Activated gamma-delta T cell treated with Interleukin-2 at 50 U/mL for 16 hours (primary cell): Measurements from ENCODE around the gene KCNH1.

ENCODE experiments used
- DNase-seq: peaks from one replicate; pipeline ENCODE4 v3.0.0-alpha.2; 2020

KCNH1 gene

DNA sequence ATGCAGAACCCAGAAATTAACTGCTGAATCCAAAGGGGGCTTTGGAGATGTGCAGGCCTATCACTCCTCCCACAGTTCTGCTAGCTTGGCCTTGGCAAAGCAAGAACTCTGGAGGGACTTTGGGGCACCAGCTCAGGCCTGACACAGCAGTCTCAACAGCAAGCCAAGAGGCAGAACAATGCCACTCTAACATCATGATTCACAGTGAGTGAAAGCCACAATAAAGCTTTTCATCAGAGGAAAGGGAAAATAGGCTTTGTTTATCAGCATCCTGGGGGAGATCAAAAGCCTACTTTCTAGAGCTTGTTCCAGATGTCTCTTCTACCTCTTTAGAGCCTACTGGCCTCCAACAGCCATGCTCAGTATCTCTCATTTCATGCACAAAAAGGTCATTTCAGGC lies 283.4 kb downstream of the KCNH1 start:
- DNase-seq, result no peak

DNA sequence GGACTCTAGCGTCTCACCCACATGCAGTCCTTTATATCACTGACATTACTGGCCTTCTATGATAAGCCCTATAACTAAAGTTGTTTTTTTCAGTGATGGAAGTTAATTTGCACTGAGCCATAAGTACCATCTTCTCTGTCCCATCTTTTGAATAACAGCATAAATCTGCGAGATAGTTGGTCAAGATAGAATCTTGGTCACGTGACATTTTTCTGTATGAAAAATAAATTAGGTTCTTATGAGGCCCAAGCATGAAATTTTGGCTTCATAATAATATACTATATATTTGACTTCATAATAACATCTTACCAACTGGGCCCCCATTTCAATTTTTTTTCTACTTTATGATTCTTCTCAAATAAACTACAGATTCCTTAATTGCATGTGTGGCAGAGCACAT lies 285.5 kb downstream of the KCNH1 start:
- no peak for DNase-seq

DNA sequence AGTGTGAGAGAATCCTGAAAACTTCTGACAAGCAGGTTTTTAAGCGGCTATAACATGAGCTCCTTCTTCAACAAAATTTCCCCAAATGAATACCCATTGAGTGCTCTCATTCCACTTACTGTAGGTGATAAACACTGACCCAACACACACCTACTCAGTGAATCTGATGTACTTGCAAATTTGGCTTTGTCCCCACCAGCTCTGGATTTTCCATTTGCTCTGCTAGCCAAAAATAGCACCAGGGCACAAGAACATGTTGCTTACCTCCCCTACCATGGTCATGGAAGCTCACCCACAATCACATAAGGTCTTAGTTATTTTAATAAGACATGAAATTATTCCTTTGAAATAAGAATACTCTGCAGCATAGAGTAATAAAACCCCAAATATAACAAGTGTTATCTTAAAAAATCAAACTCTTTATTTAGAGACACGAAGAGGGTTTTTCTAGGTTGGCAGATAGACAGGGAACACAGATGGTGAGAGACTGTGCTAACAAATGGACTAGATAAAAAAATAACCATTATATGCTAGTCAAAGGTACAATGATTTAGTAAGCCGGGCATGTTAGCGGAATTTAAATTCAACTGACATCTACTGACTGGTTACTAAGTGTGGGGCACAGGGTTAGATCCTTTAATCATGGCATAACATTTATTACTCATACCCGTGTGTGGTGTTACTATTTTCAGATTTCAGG lies 291.9 kb downstream of the KCNH1 start:
- no peak for DNase-seq

DNA sequence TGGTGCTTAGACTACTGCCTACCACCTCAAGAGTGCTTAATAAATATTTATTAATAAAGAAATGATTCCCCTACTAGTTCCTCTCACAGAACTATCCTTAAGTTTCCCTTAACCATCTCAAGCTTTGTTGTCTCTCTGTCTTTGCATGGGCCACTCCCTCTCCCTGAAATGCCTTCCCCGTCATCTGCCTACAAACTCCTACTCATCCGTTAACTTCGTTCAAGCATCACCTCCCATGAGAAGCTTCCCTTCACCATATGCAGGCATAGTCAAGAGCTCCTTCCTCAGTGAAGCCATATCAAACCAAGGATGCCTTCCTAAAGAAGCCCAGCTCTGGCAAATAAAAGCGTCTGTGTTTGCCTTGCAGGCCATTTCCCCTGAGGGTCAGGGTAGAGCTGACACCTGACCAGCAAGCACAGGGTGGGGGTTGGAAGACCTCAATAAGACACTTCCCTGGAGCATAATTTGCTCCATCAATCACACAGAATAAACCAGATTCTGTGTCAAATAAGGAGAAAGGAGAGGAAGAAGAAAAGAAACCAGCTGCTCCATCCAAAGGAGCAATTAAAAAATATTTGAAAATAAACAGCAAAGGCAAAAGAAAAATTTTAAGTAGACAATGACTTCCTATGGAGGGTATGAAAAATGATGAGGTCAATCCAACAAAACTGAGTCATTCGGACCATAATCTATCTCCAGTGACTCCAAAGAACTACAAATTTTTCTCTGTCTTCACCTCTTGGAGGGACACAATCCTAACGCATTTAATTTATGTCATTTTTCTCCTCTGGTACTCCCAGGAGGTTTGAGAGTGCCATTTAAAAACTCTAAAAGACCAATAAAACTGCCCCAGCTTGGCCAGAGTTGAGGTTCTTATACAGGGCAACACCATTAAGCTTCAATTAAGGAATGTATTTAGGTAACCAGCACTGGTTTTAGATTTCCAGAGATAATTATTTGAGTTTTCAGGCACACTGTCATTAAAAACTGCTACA lies 303.6 kb downstream of the KCNH1 start:
- no peak for DNase-seq

DNA sequence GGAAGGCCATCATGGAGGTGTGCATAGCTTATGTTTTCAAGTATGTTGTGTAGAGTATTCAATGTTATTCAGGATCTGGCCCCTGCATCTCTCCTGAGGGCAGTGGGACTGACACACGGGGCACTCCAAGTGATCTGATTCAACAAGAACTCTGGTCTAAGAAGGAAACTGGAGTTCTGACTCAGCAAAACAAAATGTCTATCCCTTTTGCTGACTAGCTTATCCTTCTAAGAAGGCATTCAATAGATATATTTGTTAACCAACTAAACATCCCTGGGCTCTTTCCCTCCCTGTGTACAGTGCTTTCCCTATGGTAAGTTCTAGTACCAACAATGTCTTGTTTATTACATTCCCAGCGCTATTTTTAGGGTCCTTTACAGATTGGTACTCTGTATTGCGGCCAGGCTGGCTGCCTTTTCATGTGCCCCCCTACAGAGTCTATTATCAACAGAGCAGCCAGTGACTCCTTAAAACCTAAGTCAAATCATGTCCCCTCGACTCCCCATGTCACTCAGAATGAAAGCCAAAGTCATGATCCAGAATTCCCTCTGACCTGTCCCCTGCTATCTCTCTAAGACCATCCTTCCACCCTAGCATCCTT lies 304.9 kb downstream of the KCNH1 start:
- no peak for DNase-seq

DNA sequence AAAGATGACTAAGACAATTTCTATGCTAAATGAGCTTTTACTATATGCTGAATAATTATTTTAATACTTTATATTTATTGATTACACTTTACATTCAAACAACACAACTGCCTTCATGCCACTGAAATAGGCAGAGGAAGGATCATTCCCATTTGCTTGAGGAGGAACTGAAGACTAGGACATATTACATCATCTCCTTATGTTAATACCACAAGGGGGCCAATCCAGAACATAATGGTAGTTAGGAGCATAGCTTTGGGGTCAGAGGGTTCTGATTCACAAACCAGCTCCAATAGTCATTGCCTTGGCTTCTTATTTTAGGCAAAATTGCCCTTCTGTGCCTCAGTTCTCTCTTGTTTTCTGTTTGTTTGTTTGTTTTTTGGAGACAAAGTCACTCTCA lies 306.5 kb downstream of the KCNH1 start:
- DNase-seq, result no peak

DNA sequence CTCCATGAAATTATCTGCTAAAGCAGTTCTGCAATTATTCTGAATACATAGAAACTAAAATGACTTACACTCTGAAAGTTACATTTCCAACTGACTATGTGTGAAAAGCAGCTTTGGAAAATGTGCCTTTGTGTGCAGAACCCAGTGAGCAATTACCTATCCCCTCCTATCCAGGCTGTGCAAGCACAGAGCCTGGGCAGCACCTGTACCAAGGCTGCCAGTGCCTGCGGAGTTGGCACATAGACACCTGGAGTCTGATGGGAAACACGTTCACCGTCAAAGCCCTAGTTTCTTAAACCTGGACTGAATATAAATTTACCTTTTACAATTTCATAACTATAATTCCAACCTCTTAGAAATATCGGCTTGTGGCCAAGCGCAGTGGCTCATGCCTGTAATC lies 307.3 kb downstream of the KCNH1 start:
- no peak for DNase-seq

DNA sequence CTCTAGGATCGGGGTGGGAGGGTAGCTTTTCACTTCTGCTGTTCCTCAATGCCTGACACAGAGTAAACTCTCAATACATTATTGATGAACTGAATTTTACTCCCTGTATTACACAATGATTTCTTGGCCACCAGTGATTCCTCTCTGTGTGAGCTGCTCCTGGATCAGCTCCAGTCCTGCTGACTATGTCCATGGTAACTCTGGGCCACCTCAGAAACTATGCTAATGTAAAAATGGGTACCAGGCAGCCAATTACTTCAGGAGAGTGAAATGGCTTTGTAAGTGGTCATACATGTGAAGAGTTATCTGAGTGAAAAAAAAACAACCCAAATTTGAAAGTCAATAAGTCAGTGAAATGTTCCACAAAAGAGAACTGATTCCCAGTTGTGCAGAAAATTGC lies 311.0 kb downstream of the KCNH1 start:
- no peak for DNase-seq

DNA sequence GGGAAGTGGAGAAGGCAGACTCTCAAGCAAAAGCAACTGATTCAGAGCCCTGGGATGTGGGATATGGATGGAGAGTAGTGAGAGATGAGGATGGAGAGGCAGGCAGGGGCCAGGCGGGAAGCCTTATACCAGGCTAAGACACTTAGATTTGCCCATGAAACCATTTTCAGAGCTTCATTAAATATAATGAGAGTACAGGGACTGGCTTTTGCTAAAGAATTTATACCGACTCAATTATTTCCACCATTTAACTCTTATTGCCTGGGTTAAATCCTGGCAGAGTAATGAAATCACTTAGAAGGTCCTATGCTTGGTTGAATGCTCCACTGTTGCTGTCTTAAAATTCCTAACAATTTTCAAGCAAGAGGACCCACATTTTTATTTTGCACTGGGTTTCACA lies 311.7 kb downstream of the KCNH1 start:
- no peak for DNase-seq

DNA sequence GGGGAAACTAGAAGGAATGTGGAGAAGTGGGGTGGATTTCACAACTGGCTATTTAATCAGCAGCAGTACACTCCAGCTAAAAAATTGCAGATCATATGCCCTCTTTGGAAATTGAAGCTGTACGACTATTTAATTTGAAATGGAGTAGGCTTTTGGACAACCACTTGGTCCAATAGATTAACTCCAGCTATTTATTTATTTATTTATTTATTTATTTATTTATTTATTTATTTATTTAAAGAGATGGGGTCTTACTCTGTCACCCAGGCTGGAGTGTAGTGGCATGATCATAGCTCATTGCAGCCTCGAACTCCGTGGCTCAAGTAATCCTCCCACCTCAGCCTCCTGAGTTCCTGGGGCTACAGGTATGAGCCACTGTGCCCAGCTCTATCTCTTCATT lies 312.3 kb downstream of the KCNH1 start:
- no peak for DNase-seq

DNA sequence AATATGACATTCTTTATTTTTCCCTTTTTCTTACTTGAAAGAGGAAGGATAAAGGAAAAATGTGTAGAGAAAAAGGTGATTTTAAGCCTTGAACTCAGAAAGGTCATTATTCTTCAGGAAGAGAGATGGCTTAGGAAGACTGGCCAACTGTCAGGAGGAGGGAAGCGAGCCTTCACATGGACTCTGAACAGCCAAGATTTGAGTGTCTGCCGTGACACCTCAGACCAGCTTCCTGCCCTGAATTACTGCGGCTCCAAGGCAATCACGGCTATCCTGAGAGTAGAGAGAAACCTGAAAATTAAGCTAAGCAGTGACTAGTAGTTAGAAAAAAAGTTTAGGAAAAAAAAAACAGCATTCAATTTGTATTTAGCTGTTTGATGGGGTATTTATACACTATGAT lies 314.7 kb downstream of the KCNH1 start:
- DNase-seq, result no peak

DNA sequence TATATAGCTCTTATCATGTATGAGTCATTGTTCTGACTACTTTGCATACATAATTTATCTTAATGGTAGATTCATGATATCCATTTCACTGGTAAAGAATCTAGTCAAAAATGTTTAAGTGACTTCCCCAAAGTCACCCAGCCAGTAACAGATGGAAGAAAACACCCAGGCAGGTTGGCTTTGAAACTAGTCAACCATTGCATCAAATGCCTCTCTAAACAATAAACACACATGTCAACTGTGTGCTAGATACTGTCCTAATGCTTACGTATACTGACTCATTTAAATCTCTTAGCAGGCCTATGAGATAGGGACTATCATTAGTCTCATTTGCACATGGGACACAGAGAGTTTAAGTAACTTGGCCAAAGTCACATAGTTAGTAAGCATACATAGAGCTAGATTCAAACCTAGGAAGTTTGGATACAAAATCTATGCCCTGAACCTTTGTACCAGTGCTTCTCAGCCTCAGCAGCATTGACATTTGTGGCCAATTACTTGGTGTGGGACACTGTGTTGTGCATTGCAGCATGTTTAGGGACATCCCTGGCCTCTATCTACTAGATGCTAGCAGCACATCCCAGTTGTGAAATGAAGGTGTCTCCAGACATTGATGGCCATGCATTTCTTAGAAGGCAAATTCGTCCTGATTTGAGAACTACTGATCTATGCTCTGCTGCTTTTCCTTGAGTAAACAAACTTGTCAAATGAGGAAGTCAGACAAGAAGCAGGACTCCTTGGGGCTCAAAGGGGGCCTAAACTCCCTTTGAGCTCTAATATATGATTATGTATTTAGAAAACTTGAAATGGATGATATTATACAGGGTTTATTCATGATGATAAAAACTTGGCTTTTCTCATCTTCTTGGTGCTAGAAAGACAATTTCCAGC lies 316.3 kb downstream of the KCNH1 start:
- DNase-seq, result no peak

DNA sequence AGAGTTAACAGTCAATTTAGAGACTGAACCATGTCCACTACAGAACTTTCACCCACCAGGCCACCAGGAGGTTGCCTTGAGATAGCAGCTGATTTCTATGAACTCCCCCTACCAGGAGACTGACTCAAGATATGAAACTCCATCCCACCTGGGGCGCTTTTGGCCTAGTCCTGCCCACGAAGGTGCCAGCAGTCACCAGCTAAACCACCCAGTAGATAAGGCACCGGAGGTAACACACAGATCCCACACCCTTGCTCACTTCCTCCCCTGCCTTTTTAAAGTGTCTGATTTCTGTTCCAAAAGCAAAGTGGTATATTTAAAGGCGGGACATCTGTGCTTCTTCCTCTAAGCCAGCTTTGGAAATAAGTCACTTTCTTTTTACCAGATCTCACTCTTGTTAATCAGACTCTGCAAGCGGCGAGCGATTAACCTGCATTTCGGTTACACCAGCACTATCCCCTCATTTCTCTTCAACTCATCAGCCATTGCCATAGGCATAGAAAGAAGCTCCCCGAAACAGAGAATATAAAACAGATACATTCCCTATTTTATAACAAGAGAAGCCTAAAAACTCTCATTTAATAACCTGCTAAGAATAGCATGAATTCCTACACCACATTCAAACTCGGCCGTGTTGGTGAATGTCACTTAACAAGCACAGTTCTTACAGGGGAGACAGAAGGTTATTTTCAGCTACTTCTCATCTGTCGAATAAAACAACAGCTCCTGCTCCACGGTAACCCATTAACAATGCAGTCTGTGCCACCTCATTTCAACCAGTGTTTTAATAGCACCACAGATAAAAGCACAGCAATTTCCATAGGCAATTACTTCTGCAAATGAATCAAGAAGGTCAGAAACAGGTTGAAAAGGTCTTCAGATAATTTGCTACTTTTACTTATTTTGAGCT lies 318.1 kb downstream of the KCNH1 start:
- DNase-seq, result no peak

DNA sequence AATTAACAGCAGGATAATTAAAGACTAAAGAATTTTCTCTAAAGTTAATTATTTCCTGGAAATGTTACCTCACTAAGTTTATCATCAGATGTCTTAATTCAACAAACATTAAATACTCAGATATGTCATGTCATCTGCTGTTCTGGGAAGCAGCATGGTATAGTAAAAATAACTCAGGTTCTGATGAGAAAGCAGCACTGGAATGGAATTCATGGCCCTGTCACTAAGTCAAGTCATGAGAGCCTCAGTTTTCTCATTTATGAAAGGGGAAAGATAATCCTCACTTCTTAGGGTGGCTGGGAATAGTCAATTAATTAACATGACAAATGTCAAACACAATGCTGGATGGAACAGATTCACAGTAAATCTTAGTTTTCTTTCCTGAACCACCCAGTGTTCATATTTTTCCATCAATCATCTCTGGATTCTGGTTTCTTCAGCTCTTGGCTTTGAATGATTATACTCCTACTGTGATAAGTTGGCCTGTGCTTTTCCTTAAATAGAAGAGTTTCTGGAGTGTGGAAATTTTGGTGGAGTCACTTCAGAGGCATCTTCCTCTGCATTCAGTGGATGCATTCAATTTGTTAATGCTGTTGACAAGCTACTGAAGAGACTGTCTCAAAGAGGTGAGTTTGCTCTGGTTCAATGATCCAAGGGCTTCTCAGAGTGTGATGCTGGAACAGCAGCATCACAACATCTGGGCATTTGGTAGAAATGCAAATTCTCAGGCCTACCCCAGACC lies 319.4 kb downstream of the KCNH1 start:
- no peak for DNase-seq

DNA sequence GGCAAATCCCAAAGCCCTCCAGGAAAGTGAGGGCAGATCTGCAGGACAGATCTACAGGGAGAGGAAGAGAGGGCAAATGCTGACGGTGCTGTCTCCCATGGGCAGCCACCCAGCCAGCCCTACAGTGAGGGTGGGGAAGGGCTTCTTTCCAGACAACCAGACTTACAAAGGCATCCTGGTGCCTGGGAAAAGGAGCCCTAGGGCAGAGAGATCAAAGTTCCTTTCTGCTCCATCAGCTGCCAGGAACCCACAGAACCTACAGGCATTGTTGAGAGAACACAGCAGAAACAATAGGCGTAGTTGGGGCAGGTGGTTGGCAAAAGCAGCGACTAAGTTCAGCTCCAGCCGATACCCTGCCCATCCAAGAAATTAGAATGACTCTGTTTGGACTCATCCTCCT lies 332.4 kb downstream of the KCNH1 start:
- no peak for DNase-seq

DNA sequence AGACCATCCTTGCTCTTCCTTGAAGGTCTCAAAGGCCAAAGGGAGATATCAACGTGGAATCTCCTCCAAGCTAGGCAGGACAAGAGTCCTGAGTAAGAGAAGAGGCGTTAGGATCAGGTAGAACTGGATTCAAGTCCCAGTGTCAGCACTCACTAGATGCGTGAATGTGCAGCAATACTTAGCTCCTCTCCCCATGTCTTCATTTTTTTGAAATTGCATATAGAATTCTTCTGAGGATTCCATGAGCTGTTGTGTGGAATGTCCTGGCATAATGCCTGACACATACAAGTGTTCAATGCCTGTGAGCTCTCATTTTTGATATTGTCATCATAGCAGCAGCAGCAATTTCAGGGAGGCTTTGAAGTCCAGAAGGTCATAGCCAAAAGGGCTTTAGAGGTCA lies 333.2 kb downstream of the KCNH1 start:
- no peak for DNase-seq

DNA sequence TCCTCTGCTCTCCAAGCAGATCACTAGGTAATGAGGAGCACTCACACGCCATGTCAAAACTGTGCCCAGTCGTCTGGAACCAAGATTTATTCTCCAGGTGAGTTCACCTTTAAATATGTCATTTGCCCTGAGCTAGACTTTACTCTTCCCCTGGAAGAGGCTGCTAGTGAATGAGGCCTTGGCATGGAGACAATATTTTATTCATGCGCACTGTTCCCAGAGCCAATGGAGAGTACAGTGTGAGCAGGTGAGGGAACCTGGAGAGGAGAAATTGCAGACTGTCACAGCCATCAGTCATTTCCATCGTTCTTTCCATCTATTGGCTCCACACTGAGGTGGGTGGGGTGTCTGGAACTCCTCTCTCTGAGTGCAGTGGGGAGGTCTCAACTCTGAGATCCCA lies 333.6 kb downstream of the KCNH1 start:
- DNase-seq, result no peak

DNA sequence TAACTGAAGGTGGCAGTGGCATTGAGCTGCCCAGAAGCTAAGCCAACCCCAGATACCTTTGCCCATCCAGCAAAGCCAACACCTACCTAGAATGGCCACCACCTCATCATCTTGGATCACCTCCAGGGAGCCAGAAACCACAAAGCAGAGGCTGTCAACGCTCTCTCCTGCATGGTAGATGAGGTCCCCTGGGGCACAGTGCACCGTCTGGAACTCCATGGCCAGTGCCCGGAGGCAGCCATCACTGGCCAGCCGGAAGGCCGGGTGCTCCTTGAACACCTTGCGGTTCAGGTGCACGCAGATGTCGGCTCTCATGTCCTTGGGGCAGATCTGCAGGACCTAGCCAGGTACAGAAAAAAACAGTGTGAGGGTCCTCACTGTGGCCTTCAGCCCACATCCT lies 336.5 kb downstream of the KCNH1 start:
- DNase-seq, result no peak

DNA sequence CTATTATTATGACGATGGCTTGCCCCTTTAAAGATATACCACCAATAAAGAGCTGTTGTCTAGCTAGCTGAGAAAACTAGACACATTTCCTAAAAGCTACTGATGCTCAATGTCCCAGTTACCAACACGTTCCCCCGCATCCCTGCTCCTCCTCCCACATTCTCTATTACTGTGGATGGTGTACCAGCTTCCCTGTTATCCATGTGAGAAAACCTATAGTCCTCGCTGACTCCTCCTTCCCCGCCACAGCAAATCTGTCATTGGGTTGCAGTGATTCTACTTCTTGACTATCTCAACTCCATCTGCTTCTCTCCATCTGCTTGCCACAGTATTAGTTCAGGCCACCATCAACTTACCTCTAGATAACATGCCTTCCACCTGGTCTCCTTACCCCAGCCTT lies 337.5 kb downstream of the KCNH1 start:
- no peak for DNase-seq

DNA sequence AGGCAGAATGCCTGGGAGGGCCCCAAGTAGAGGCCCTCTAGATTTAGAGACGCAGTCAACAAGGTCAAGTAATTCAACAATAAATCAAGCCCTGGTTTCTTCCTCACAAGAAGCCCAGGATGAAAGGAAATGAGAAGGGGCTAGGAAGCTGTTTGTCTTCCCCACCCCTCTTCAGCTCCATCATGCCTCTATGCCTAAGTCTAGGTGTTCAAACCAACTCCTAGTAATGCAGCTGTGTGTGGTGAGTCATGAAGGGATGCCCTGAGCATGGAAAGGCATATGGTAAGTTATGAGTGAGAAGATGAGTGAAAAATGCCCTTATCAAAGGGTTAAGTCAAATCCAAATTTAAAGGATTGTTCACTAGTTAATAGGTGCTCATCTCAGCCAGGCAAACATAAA lies 339.5 kb downstream of the KCNH1 start:
- DNase-seq, result no peak
